ENCODE measurements around the gene MYH15.
A peak's percentile ranks its signal among the peaks of the same experiment; 100 is the strongest.

Gene MYH15

DNA sequence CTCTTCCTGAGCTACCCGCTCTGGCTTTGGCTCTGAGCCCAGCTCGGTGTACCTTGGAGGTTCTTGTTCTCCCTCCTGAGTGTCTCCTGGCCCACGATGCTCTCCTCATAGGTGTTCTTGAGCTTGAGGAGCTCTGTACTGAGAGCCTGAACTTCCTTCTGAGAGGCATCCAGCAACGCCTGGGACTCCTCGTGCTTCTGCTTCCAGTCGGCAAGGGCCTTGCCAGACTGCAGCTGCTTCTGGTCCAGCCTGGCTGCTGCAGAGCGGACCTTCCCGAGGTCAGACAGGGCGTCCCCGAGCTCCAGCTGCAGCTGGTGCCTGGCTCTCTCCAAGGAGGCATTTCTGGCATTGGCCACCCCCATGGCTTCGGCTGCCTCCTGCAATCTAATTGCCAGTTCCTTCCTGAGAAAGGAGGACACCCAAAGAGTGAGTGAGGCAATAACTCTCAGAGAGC lies 99.8 kb downstream of the MYH15 start:
- no peak for DNase-seq

DNA sequence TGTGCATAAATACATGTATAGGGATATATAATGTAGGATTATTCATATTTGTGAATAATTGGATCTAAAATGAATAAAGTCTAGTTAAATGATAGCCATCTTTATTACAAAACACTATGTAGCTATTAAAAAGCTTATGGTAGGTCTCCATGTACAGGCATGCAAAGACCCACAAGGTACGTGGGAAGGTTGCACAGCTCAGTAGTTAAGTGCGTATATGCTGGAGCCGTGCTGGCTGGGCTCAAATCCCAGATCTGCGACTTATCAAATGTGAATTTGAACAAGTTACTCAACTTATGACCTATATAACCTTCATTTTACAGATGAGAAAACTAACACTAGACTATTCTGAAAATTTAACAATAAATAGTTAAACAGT lies 100.6 kb downstream of the MYH15 start:
- no peak for DNase-seq

GRCh38 chr3:108408883-108409799 lies 101.3 kb downstream of the MYH15 start:
- DNase-seq = no peak

GRCh38 chr3:108407886-108408285 lies 102.5 kb downstream of the MYH15 start:
- no peak for DNase-seq

GRCh38 chr3:108406661-108407206 lies 103.7 kb downstream of the MYH15 start:
- peak; percentile 15 to 69 for DNase-seq

DNA sequence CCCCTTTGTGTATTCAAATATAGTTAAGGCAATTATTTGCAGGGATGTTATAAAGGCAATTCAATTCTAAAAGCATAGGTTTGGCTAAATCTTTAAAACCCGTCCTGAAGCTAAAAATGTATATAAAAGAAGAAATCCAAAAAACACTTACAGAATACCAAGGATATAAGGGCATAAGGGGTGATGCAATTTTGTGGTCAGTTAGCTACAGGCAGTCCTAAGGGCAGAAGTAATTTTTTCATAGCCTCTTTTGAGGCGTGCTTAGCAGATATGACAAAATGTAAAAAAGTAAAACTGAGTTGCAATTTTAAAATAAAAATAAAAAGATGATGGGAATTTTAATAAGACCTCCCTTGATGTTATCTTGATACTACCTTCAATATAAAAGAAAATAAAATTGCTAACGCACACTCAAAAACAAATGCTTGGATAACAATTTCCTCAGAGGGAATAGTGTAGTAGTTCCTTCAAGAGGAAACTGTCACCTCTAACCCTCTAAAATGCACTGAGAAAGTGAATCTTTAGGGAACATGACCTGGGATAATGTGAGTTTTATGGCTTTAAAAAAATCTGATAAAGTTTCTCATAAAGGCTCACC lies 104.2 kb downstream of the MYH15 start:
- no peak for DNase-seq

DNA sequence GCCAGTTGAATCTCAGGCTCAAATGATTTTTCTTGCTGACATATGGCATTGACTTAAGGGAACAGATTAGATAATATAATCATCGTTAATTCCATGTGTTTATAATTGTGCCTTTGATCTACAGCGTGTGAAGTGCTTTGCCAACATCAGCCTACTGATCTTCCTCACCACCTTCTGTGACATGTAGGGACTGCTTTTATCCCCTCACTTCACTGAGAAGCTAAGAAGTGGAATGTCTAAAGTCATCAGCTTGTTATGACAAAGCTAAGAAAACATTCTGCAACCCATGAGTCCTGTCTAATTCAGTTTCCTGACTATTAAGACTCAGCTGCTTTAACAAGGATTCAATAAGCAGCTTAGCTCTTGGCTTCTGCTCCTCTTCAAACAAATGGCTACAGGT lies 106.0 kb downstream of the MYH15 start:
- no peak for DNase-seq

- DNase-seq = no peak
These were observed 106.6 kb downstream of the MYH15 start for GRCh38 chr3:108403686-108404345.

GRCh38 chr3:108403198-108403597 lies 107.2 kb downstream of the MYH15 start:
- DNase-seq = no peak

DNA sequence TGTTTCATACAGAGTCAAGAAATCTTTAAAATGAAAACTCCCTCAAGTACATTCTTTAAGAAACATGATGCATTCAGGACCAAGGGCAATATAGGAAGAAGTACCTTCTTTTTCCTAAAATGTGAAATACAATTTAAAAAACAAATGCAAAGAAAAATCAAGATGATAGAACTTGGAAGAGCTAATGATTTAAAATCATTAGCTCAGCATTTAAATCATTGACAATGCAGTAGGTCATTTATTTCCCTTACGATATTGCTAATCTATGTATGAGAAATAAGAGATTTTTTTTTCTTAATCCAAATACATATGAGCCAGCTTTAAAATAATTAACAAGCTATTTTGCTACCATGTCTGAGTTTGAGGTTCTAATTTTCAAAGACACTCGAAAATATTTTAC lies 108.6 kb downstream of the MYH15 start:
- DNase-seq = no peak

DNA sequence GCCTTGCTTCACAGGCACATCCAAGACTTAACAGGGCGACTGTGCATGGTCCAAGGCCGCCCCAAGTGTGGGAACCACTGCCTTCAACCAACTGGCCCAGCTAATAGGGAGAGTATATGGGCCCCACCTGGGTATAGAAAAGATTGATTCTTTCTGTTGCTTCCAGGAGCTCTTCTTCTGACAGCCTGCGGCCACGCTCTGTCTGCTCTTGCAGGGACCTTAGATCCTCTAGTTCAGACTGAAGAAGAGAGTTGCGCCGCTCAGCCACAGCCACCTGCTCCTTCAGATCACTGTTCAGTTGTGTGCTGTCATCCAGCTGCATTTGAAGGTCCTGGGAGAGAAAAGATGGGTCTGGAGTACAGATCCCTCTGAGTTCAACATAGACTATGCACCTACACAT lies 111.9 kb downstream of the MYH15 start:
- no peak for DNase-seq

DNA sequence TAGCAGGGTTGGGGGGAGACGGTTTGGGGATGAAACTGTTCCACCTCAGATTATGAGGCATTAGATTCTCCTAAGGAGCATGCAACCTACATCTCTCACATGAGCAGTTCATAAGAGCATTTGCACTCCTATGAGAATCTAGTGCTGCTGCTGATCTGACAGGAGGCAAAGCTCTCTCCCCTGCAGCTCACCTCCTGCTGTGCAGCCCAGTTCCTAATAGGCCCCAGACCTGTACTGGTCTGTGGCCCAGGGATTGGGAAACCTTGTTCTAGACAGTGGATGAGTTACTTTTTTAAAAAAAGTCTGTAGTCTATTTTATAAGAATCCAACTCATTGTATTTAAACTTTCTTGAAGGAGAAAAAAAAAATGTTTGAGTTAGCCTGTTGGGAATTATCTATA lies 114.1 kb downstream of the MYH15 start:
- no peak for DNase-seq

GRCh38 chr3:108394563-108394962 lies 115.8 kb downstream of the MYH15 start:
- no peak for DNase-seq

GRCh38 chr3:108394016-108394415 lies 116.4 kb downstream of the MYH15 start:
- DNase-seq = no peak

- no peak for DNase-seq
These were observed 117.1 kb downstream of the MYH15 start for GRCh38 chr3:108393128-108393900.

DNA sequence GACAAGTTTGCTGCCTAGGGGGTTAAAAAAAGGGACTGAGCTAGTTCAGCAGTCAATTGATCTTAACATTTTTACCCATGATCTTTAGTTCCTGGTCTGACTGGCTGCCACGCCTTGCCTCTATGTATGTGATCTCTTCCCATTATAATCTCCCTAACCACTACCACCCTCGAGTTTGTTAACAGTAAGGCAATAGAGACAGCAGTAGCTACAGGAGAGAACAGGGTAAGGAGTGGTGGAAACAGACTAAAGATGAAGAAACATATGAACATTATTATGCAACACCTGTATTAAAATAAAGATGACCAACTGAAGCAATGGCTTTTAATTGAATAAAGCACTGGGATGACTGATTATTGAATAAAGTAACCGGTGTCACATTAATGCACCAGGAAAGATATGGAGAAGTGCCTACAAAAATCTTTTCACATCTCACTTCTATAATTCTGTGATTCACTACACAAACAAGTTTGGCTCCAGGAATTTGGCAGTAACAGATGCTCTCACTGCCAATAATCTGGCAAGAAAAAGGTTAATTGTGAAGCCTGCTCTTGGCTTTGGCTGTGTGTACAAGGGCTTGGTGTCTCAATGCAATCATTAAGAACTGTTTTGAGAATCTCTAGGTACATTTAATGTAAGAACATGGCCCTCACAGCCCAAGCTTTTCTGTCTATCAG lies 118.3 kb downstream of the MYH15 start:
- no peak for DNase-seq

- DNase-seq = no peak
These were observed 121.0 kb downstream of the MYH15 start for GRCh38 chr3:108389372-108389771.

DNA sequence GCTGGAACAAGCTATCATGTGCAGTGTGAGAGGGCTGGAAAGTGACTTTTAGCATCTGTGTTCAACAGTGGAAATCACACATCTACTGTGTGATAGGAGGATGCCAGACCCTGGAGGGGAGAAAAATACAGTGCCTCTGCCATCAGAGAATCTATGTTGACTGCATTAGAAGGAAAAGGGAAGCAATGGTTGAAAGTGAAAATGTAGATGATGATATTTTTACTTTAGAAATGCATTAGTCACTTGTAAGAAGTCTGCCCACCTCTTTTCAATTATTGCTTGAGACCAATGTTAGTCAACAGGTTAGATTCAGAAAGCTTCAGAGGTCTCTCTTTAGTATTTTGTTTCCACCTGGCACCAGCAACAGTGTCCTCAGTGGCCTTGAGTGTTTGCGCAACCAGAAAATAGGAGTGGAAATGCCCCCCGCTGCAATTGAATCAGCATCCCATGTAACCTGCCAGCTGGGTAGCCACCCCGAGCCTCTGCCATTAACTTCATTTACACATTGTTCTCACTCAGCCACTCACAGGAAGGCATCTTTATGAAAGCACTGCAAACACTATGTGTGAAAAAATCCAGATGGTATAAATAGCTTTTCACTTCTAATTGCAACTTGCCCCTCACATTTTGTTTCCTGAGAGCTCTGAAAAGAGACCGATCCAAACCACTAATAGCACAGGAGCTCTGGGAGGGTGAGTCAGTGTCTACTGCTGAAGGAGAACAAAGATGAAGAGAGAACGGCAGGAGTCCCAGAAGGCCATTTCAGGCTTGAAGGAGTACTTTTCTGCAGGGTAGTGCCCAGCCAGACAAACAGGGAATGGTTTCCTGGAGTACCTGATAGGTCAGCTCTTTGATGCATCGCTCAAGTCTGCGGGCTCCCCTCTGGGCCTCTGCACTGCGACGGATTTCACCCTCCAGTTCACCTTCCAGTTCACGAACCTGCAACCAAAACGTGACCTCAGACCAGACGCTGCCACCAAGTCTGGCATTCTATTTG lies 122.0 kb downstream of the MYH15 start:
- no peak for DNase-seq

GRCh38 chr3:108387063-108387462 lies 123.3 kb downstream of the MYH15 start:
- no peak for DNase-seq

- no peak for DNase-seq
These were observed 127.1 kb downstream of the MYH15 start for GRCh38 chr3:108383306-108383705.

Measured in CD4-positive, alpha-beta T cell treated with Interferon alpha-2 for 1 hour (primary cell).